Neural crest cell (in vitro differentiated cells): ENCODE results near the gene URI1. TPM values are rescaled to one million over a fixed set of nuclear protein-coding genes. Genes with fewer than 3 reads are reported as not detected.

Experiments
- DNase-seq: peaks from one replicate; pipeline ENCODE4 v3.0.0; 2021; ENCODE audit warnings: low read depth, mixed read lengths, low spot score
- H3K27ac Mint-ChIP-seq: one replicate; pipeline ENCODE4 v1.8.0; 2021; ENCODE audit warnings: mild to moderate bottlenecking, mixed read lengths; ENCODE audit not compliant: unreplicated experiment
- H3K27me3 Mint-ChIP-seq: 2 replicates; pipeline ENCODE4 v1.8.0; 2021; ENCODE audit warnings: low read depth, mild to moderate bottlenecking, mixed read lengths
- H3K36me3 Mint-ChIP-seq: 2 replicates; pipeline ENCODE4 v1.8.0; 2021; ENCODE audit warnings: low read depth, mild to moderate bottlenecking, mixed read lengths
- H3K4me1 Mint-ChIP-seq: 2 replicates; pipeline ENCODE4 v1.8.0; 2021; ENCODE audit warnings: mixed read lengths
- H3K4me3 Mint-ChIP-seq: one replicate; pipeline ENCODE4 v1.8.0; 2021; ENCODE audit warnings: mild to moderate bottlenecking, mixed read lengths
- H3K9me3 Mint-ChIP-seq: 2 replicates; pipeline ENCODE4 v1.8.0; 2021; ENCODE audit warnings: mixed read lengths
- total RNA-seq: library from RNA; stranded (reverse); gene quantifications from 2 replicates; pipeline ENCODE4 v1.2.1, GENCODE V29; 2021
- TF ChIP-seq, protein P1 (sequence below): fragments of 200-600 bp; sonication (generic); conservative IDR thresholded peaks from 2 replicates; pipeline ENCODE4 v1.5.0; 2021; ENCODE audit warnings: antibody characterized with exemption, mild to moderate bottlenecking

Gene URI1
- total RNA-seq, 1 donor from 2014 or later, result 58.6 TPM

GRCh38 chr19:29953352-29954247, 11.6 kb downstream of the URI1 start:
- TF ChIP-seq, protein P1, sequence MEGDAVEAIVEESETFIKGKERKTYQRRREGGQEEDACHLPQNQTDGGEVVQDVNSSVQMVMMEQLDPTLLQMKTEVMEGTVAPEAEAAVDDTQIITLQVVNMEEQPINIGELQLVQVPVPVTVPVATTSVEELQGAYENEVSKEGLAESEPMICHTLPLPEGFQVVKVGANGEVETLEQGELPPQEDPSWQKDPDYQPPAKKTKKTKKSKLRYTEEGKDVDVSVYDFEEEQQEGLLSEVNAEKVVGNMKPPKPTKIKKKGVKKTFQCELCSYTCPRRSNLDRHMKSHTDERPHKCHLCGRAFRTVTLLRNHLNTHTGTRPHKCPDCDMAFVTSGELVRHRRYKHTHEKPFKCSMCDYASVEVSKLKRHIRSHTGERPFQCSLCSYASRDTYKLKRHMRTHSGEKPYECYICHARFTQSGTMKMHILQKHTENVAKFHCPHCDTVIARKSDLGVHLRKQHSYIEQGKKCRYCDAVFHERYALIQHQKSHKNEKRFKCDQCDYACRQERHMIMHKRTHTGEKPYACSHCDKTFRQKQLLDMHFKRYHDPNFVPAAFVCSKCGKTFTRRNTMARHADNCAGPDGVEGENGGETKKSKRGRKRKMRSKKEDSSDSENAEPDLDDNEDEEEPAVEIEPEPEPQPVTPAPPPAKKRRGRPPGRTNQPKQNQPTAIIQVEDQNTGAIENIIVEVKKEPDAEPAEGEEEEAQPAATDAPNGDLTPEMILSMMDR, result no peak
- H3K4me3 Mint-ChIP-seq, result no peak overlapping the region
- H3K36me3 Mint-ChIP-seq, result peaks cover 14% of the 10 kb centered on the region
- no peaks in the 10 kb centered on the region for H3K4me1 Mint-ChIP-seq
- H3K9me3 Mint-ChIP-seq, result peaks cover 3% of the 10 kb centered on the region
- DNase-seq, result no peak
- no peaks in the 10 kb centered on the region for H3K27me3 Mint-ChIP-seq
- no peak overlapping the region for H3K27ac Mint-ChIP-seq

- no peak for DNase-seq
- Mint-ChIP-seq H3K36me3 (peaks cover 6% of the 10 kb centered on the region), H3K27me3 (no peaks in the 10 kb centered on the region), H3K9me3 (peaks cover 3% of the 10 kb centered on the region), H3K27ac (no peak overlapping the region), H3K4me3 (no peak overlapping the region), H3K4me1 (peaks cover 5% of the 10 kb centered on the region)
- TF ChIP-seq, protein P1, result no peak
These were observed 14.8 kb downstream of the URI1 start for GRCh38 chr19:29956855-29957254.

DNA sequence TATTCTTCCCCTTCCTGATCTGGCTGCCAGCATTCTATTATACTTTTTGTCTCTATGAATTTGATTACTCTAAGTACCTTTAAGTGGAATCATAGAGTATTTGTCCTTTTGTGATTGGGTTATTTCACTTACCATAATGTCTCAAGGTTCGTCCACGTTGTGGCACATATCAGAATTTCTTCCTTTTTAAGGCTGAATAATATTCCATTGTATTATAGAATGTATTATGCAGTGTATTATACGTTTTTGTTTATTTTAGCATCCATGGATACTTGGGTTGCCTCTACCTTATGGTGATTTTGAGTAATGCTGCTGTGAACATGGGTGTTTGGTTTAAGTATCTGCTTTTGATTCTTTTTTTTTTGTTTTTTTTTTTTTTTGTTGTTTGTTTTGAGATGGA, 19.3 kb downstream of the URI1 start:
- peaks cover 25% of the 10 kb centered on the region for H3K4me1 Mint-ChIP-seq
- no peak overlapping the region for H3K27ac Mint-ChIP-seq
- TF ChIP-seq, protein P1, result no peak
- H3K9me3 Mint-ChIP-seq, result no peaks in the 10 kb centered on the region
- no peak overlapping the region for H3K4me3 Mint-ChIP-seq
- peaks cover 6% of the 10 kb centered on the region for H3K36me3 Mint-ChIP-seq
- no peaks in the 10 kb centered on the region for H3K27me3 Mint-ChIP-seq
- no peak for DNase-seq

GRCh38 chr19:29962793-29963192, 20.8 kb downstream of the URI1 start:
- Mint-ChIP-seq H3K36me3 (peaks cover 2% of the 10 kb centered on the region), H3K9me3 (no peaks in the 10 kb centered on the region), H3K27ac (no peak overlapping the region), H3K27me3 (no peaks in the 10 kb centered on the region), H3K4me1 (peaks cover 28% of the 10 kb centered on the region), H3K4me3 (no peak overlapping the region)
- no peak for DNase-seq
- TF ChIP-seq, protein P1, result no peak

- Mint-ChIP-seq H3K27ac (no peak overlapping the region), H3K36me3 (peaks cover 2% of the 10 kb centered on the region), H3K4me1 (peaks cover 28% of the 10 kb centered on the region), H3K27me3 (no peaks in the 10 kb centered on the region), H3K9me3 (no peaks in the 10 kb centered on the region), H3K4me3 (no peak overlapping the region)
- TF ChIP-seq, protein P1, result no peak
- no peak for DNase-seq
These were observed 21.5 kb downstream of the URI1 start for GRCh38 chr19:29963576-29963975.
